K562 (cell line): ENCODE measurements around the gene RTL10. TPM values are rescaled to one million over a fixed set of nuclear protein-coding genes. Genes with fewer than 3 reads are reported as not detected.

Experiments
- ARID3B ChIP-seq: fragments of 250-450 bp; sonication (Bioruptor Pico); IDR thresholded peaks from 2 replicates; pipeline ENCODE4 v1.4.0; 2020; ENCODE audit warnings: borderline replicate concordance
- CTCF ChIP-seq, 3 experiments: IDR thresholded peaks in 2 of 3; conservative IDR thresholded peaks in 1 of 3; 2 replicates each; pipeline ENCODE4 v1.5.1; 2011 to 2012; ENCODE audit warnings: low read length in 3 of 3, mild to moderate bottlenecking in 3 of 3, control low read depth in 2 of 3, improper control_type of control experiment in 1 of 3, inconsistent platforms in 1 of 3, low read depth in 1 of 3, mixed read lengths in 1 of 3, moderate library complexity in 1 of 3; ENCODE audit not compliant: insufficient read depth in 2 of 3
- ELF2 ChIP-seq: fragments of 250-450 bp; sonication (Bioruptor Pico); IDR thresholded peaks from 2 replicates; pipeline ENCODE4 v1.5.0; 2021; ENCODE audit warnings: mild to moderate bottlenecking
- EZH2 ChIP-seq: IDR thresholded peaks from 2 replicates; pipeline ENCODE4 v1.6.1; 2012; ENCODE audit warnings: low read depth, mild to moderate bottlenecking, inconsistent platforms, low read length, borderline replicate concordance
- FOSL1 ChIP-seq: fragments of 200-800 bp; sonication (Bioruptor generic); conservative IDR thresholded peaks from 2 replicates; pipeline ENCODE4 v1.6.1; 2016; ENCODE audit warnings: missing genetic modification characterization, missing compliant biosample characterization
- HMG20A ChIP-seq: fragments of 450-650 bp; formaldehyde crosslinking; conservative IDR thresholded peaks from 2 replicates; pipeline ENCODE4 v1.4.0; 2020; ENCODE audit warnings: mild to moderate bottlenecking, mixed read lengths
- HMGN3 ChIP-seq: IDR thresholded peaks from 2 replicates; pipeline ENCODE4 v1.6.1; 2011; ENCODE audit warnings: borderline replicate concordance, low read depth, mild to moderate bottlenecking, mixed read lengths, low read length; ENCODE audit not compliant: insufficient read length; ENCODE audit errors: extremely low read depth
- KLF13 ChIP-seq: fragments of 450-650 bp; IDR thresholded peaks from 2 replicates; pipeline ENCODE4 v1.6.1; 2016; ENCODE audit warnings: missing genetic modification characterization, low read depth, mild to moderate bottlenecking, missing compliant biosample characterization, moderate library complexity, borderline replicate concordance
- MAFF ChIP-seq: IDR thresholded peaks from 2 replicates; pipeline ENCODE4 v1.6.1; 2012; ENCODE audit warnings: low read length, improper control_type of control experiment
- NUFIP1 ChIP-seq: fragments of 450-650 bp; IDR thresholded peaks from 2 replicates; pipeline ENCODE4 v1.6.1; 2018; ENCODE audit not compliant: partially characterized antibody
- POLR2G ChIP-seq: fragments of 200-400 bp; formaldehyde crosslinking; IDR thresholded peaks from 2 replicates; pipeline ENCODE4 v1.6.1; 2017; ENCODE audit warnings: low read depth, mild to moderate bottlenecking, antibody characterized with exemption, low read length, moderate library complexity
- SMAD4 ChIP-seq: fragments of 250-450 bp; sonication (Bioruptor Pico); conservative IDR thresholded peaks from 2 replicates; pipeline ENCODE4 v1.8.0; 2021; ENCODE audit warnings: inconsistent platforms, mild to moderate bottlenecking, moderate library complexity
- SUPT5H ChIP-seq: fragments of 450-650 bp; IDR thresholded peaks from 2 replicates; pipeline ENCODE4 v1.6.1; 2016
- TAF9B ChIP-seq: fragments of 450-650 bp; IDR thresholded peaks from 2 replicates; pipeline ENCODE4 v1.6.1; 2018; ENCODE audit warnings: mild to moderate bottlenecking; ENCODE audit not compliant: partially characterized antibody
- TEAD1 ChIP-seq, 2 experiments: fragments of 450-650 bp in 1 of 2; sonication (generic) in 1 of 2; formaldehyde crosslinking; IDR thresholded peaks; 2 replicates each; pipeline versions ENCODE4 v1.4.0 to v1.8.0; 2020 to 2022; ENCODE audit warnings: mild to moderate bottlenecking in 2 of 2, missing genetic modification reagents in 1 of 2
- TFAP4 ChIP-seq: sonication (generic); formaldehyde crosslinking; IDR thresholded peaks from 2 replicates; pipeline ENCODE4 v1.8.0; 2022; ENCODE audit warnings: missing genetic modification reagents, mild to moderate bottlenecking, moderate library complexity, borderline replicate concordance
- ZNF121 ChIP-seq: sonication (generic); formaldehyde crosslinking; conservative IDR thresholded peaks from 2 replicates; pipeline ENCODE4 v1.8.0; 2022; ENCODE audit warnings: missing genetic modification reagents
- ZNF280B ChIP-seq: fragments of 250-450 bp; sonication (Bioruptor Pico); IDR thresholded peaks from 2 replicates; pipeline ENCODE4 v1.5.1; 2021; ENCODE audit warnings: mild to moderate bottlenecking
- polyA plus RNA-seq, 8 experiments: library from polyadenylated mRNA; depleted of rRNA in 4 of 8; stranded (reverse) in 5 of 8; unstranded in 3 of 8; fragments of >200 nt; fragmentation: Nextera tagmentation in 2 of 8; fragmentation: Illumina TruSeq in 1 of 8; extraction: Ambion mirVana in 2 of 8; extraction: Trizol in 1 of 8; gene quantifications; 2 replicates each; pipeline versions ENCODE4 v1.2.1 to v1.2.3, GENCODE V29; 2011 to 2014; ENCODE audit warnings: inconsistent platforms in 1 of 8, missing spikeins in 1 of 8
- total RNA-seq, 7 experiments: library from RNA; depleted of rRNA in 6 of 7; stranded (reverse); fragments of >200 nt in 6 of 7; fragmentation: Illumina TruSeq in 2 of 7; extraction: Trizol in 2 of 7; gene quantifications; 2 replicates each; pipeline versions ENCODE4 v1.2.1 to v1.2.3, GENCODE V29; 2011 to 2021; ENCODE audit warnings: low replicate concordance in 1 of 7
- TF ChIP-seq, protein P1 (sequence below): fragments of 250-450 bp; sonication (Bioruptor Pico); IDR thresholded peaks from 2 replicates; pipeline ENCODE4 v1.5.0; 2020; ENCODE audit warnings: mild to moderate bottlenecking, borderline replicate concordance

The RTL10 gene
- total and polyA plus RNA-seq, 9 of the 15 experiments (the other 6 are each of a cell fraction or from before 2014, with no cell fraction given): 19.8 to 75.5 (median 32.5) TPM

DNA sequence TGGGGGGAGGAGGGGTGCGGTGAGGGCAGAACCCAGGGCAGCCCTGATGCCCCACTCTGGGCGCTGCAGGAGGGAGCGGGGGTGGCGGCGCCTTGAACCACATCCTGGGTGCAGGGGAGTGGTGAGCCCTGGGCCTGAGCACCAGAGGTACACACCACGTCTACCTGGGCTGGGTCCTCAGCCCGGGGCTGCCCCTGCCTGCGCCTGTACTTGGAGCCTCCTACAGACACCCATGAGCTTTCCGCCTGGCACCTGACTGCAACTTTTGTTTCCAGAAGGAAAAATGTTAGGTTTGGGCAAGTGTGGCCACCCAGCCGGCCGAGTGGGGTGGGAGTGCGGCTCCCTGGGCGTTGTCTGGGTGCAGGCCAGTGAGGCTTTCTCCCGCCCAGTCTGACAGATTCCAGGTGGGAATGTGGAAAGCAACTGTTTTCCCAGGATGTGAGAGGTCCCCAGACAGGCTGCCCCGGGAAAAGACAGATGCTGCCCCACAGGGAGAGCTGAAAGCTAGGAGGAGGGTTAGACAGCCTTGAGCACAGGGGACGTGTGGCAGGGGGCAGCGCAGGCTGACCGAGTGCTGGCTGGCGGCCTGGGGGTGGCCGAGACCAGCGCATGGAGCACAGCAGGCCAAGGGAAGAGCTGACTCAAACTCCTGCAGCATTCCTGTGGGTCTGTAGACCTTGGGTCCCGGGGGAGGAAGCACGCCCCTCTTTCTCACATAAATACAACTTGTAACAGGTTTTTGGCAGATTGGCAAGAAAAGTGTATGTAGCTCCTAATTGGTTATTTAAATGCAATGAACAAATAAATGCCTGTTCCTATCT, 44.1 kb downstream of the RTL10 start (continued):
- no peak for TF ChIP-seq ARID3B
- TF ChIP-seq ELF2: no peak
- no peak for TF ChIP-seq ZNF121
- no peak for TF ChIP-seq NUFIP1
- TF ChIP-seq HMGN3: peak; percentile 5
- TF ChIP-seq, protein P1, sequence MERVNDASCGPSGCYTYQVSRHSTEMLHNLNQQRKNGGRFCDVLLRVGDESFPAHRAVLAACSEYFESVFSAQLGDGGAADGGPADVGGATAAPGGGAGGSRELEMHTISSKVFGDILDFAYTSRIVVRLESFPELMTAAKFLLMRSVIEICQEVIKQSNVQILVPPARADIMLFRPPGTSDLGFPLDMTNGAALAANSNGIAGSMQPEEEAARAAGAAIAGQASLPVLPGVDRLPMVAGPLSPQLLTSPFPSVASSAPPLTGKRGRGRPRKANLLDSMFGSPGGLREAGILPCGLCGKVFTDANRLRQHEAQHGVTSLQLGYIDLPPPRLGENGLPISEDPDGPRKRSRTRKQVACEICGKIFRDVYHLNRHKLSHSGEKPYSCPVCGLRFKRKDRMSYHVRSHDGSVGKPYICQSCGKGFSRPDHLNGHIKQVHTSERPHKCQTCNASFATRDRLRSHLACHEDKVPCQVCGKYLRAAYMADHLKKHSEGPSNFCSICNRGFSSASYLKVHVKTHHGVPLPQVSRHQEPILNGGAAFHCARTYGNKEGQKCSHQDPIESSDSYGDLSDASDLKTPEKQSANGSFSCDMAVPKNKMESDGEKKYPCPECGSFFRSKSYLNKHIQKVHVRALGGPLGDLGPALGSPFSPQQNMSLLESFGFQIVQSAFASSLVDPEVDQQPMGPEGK (CRISPR knock-in tag): no peak
- TF ChIP-seq SMAD4: no peak
- no peak for TF ChIP-seq MAFF
- TF ChIP-seq HMG20A: no peak
- TF ChIP-seq KLF13 (tag): 0 out of 2 replicates have a peak, but pooled peaks have one; percentile 9
- no peak for TF ChIP-seq FOSL1 (tag)
- TF ChIP-seq CTCF (IDR thresholded peaks at IDR 0.05 in 2 of 3, conservative IDR thresholded peaks at IDR 0.05 in 1 of 3; ENCODE audit: insufficient read depth in 2 of 3, low read depth in 1 of 3, low read length in 3 of 3): peak in 2 of 3 experiments; percentile 18 to 20; a peak in 2 of 6 replicates
- TF ChIP-seq POLR2G: 0 out of 2 replicates have a peak, but pooled peaks have one; percentile 46
- TF ChIP-seq EZH2: no peak
- no peak for TF ChIP-seq ZNF280B (CRISPR knock-in tag)
- TF ChIP-seq TFAP4: no peak
- TF ChIP-seq TAF9B: no peak
- TF ChIP-seq SUPT5H: no peak
- TF ChIP-seq TEAD1 (CRISPR knock-in tag; IDR thresholded peaks at IDR 0.05): no peak
